Peyer's patch (tissue), 4 donors: Measurements from ENCODE around the gene UTRN. TPM values are rescaled to one million over a fixed set of nuclear protein-coding genes. Genes with fewer than 3 reads are reported as not detected.
A peak's percentile ranks its signal among the peaks of the same experiment; 100 is the strongest.

ENCODE experiments used
- DNase-seq, 3 donors: peaks; one replicate each; pipeline ENCODE4 v3.0.0-alpha.2; 2017 to 2019
- H3K27ac ChIP-seq, 4 donors: fragments of 200-600 bp; sonication (generic); one replicate each; pipeline ENCODE4 v1.5.1; 2016 to 2019
- H3K27me3 ChIP-seq, 2 donors: fragments of 200-600 bp; sonication (generic); one replicate each; pipeline ENCODE4 v1.5.1; 2019
- H3K36me3 ChIP-seq, 3 donors: fragments of 200-600 bp; sonication (generic); one replicate each; pipeline ENCODE4 v1.5.1; 2016 to 2019
- H3K4me1 ChIP-seq, 4 donors: fragments of 200-600 bp; sonication (generic); one replicate each; pipeline ENCODE4 v1.5.1; 2016 to 2019
- H3K4me3 ChIP-seq, 4 donors: fragments of 200-600 bp; sonication (generic); 1 replicate in 3 of 4; 2 replicates in 1 of 4; pipeline ENCODE4 v1.5.1; 2016 to 2019; ENCODE audit warnings: mild to moderate bottlenecking in 1 of 4
- H3K9me3 ChIP-seq, 4 donors: fragments of 200-600 bp; sonication (generic); one replicate each; pipeline ENCODE4 v1.5.1; 2016 to 2019; ENCODE audit warnings: mild to moderate bottlenecking in 1 of 4
- POLR2A ChIP-seq, 2 donors: fragments of 450-650 bp; IDR thresholded peaks; one replicate each; pipeline ENCODE4 v1.5.1; 2017; ENCODE audit warnings: antibody characterized with exemption in 2 of 2, mild to moderate bottlenecking in 2 of 2, moderate library complexity in 2 of 2
- total RNA-seq, 4 donors: library from RNA; depleted of rRNA; stranded (reverse); fragments of >200 nt; gene quantifications; one replicate each; pipeline ENCODE4 v1.1.0, GENCODE V29; 2016
- TF ChIP-seq, protein P1 (sequence below), 6 experiments: fragments of 450-650 bp in 4 of 6; fragments of 200-600 bp in 2 of 6; sonication (generic) in 1 of 6; IDR thresholded peaks; one replicate each; pipeline ENCODE4 v1.5.1; 2017 to 2019; ENCODE audit warnings: antibody characterized with exemption in 6 of 6, mild to moderate bottlenecking in 3 of 6, moderate library complexity in 1 of 6

UTRN gene
- total RNA-seq, 4 donors from 2014 or later, result 61.1 to 579 (median 115) TPM

GRCh38 chr6:144294016-144294415 lies 8.9 kb downstream of the UTRN start:
- H3K4me3 ChIP-seq, result no peak overlapping the region
- no peaks in the 10 kb centered on the region for H3K27me3 ChIP-seq
- TF ChIP-seq, protein P1, sequence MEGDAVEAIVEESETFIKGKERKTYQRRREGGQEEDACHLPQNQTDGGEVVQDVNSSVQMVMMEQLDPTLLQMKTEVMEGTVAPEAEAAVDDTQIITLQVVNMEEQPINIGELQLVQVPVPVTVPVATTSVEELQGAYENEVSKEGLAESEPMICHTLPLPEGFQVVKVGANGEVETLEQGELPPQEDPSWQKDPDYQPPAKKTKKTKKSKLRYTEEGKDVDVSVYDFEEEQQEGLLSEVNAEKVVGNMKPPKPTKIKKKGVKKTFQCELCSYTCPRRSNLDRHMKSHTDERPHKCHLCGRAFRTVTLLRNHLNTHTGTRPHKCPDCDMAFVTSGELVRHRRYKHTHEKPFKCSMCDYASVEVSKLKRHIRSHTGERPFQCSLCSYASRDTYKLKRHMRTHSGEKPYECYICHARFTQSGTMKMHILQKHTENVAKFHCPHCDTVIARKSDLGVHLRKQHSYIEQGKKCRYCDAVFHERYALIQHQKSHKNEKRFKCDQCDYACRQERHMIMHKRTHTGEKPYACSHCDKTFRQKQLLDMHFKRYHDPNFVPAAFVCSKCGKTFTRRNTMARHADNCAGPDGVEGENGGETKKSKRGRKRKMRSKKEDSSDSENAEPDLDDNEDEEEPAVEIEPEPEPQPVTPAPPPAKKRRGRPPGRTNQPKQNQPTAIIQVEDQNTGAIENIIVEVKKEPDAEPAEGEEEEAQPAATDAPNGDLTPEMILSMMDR (IDR thresholded peaks at IDR 0.05), result no peak
- no peak for TF ChIP-seq POLR2A (IDR thresholded peaks at IDR 0.05)
- no peak overlapping the region for H3K27ac ChIP-seq
- DNase-seq, result no peak
- H3K4me1 ChIP-seq, result peaks cover 0 to 17% (median 0%) of the 10 kb centered on the region in 4 donors
- H3K36me3 ChIP-seq, result no peaks in the 10 kb centered on the region
- H3K9me3 ChIP-seq, result no peaks in the 10 kb centered on the region

DNA sequence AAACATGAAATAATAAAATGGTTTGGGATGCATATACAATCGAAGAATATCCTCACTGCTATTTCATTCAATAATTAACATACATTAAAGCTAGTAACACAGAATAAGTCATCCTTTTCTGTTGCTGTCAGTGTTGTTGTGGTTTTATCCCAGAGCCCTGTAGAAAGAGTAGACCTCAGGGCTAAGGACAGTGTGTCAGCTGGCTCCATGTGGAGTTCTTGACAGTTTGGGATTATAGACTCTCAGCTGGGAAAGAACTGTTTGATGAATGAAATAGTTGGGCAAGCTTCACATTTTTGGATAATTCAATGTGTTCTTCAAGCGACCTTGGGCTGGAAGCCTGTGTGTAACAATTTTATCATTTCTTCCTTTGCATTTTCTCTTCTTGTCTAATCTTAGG lies 10.1 kb downstream of the UTRN start:
- Histone ChIP-seq H3K27me3 (no peaks in the 10 kb centered on the region), H3K4me3 (no peak overlapping the region), H3K27ac (no peak overlapping the region), H3K4me1 (peaks cover 0 to 17% (median 0%) of the 10 kb centered on the region in 4 donors), H3K36me3 (no peaks in the 10 kb centered on the region), H3K9me3 (no peaks in the 10 kb centered on the region)
- DNase-seq, result no peak
- TF ChIP-seq, protein P1 (IDR thresholded peaks at IDR 0.05), result no peak
- no peak for TF ChIP-seq POLR2A (IDR thresholded peaks at IDR 0.05)

DNA sequence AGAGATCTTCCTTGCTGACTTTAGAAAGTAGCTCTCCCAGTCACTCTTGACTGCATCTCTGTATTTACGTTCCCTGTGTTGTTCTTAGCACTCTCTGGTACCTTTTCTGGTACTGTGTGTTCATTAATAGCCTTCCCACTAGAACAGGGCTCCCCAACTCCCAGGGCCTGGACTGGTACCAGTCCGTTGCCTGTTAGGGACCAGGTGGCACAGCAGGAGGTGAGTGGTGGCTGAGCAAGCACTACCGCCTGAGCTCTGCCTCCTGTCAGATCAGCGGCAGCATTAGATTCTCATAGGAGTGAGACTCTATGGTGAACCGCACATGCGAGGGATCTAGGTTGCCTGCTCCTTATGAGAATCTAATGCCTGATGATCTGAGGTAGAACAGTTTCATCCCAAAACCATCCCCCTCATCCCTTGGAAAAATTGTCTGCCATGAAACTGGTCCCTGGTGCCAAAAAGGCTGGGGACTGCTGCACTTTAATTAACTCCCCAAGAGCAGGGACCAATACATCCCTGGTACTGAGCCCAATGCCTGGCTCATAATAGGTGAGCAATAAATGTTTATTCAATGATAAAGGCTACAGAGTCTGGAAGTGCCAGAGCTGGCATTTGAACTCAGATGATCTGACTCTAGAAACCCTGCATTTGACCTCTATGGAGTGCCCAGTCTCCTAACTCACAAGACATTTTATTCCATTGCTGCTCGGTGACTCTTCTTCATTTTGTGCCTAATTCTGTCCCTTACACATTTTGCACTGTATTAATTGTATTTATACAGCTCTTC lies 11.0 kb downstream of the UTRN start:
- H3K4me1 ChIP-seq, result peaks cover 0 to 17% (median 0%) of the 10 kb centered on the region in 4 donors

DNA sequence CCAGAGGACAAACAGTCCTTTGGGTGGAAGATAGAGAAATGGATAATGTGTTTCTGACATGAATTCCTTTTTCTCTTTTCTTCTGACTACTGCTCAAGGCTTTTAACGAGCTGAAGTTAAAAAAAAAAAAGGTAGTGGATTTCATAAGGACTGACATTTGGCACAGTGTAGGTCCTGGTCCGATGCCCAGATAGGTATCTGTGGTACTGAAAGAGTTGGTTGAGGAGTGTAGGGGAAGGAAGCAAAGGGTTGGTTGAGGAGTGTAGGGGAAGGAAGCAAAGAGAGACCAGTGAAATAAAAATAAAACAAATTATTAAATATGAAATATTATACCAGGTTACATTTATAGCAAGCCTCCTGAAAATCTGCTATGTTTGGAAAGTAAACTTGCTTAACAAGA lies 11.8 kb downstream of the UTRN start:
- H3K36me3 ChIP-seq, result no peaks in the 10 kb centered on the region
- no peaks in the 10 kb centered on the region for H3K27me3 ChIP-seq
- no peak for TF ChIP-seq POLR2A (IDR thresholded peaks at IDR 0.05)
- TF ChIP-seq, protein P1 (IDR thresholded peaks at IDR 0.05), result no peak
- DNase-seq, result no peak
- no peak overlapping the region for H3K4me3 ChIP-seq
- no peaks in the 10 kb centered on the region for H3K9me3 ChIP-seq
- H3K27ac ChIP-seq, result peak overlapping the region in 1 of 4 donors; percentile 35
- H3K4me1 ChIP-seq, result peaks cover 0 to 17% (median 0%) of the 10 kb centered on the region in 4 donors

More for the DNA sequence above, 11.0 kb downstream of the UTRN start:
- DNase-seq, result no peak
- Histone ChIP-seq H3K36me3 (no peaks in the 10 kb centered on the region), H3K27me3 (no peaks in the 10 kb centered on the region), H3K4me3 (no peak overlapping the region), H3K27ac (no peak overlapping the region), H3K9me3 (no peaks in the 10 kb centered on the region)
- no peak for TF ChIP-seq POLR2A (IDR thresholded peaks at IDR 0.05)
- TF ChIP-seq, protein P1 (IDR thresholded peaks at IDR 0.05), result no peak

- no peak for DNase-seq
- H3K27ac ChIP-seq, result peak overlapping the region in 2 of 4 donors; percentile 35 to 55
- H3K4me3 ChIP-seq, result peak overlapping the region in 2 of 4 donors; percentile 9 to 17
- H3K27me3 ChIP-seq, result no peaks in the 10 kb centered on the region
- H3K4me1 ChIP-seq, result peaks cover 0 to 17% (median 0%) of the 10 kb centered on the region in 4 donors
- TF ChIP-seq POLR2A (IDR thresholded peaks at IDR 0.05), result no peak
- TF ChIP-seq, protein P1 (IDR thresholded peaks at IDR 0.05), result no peak
- no peaks in the 10 kb centered on the region for H3K9me3 ChIP-seq
- H3K36me3 ChIP-seq, result no peaks in the 10 kb centered on the region
These were observed 12.5 kb downstream of the UTRN start for GRCh38 chr6:144297511-144298100.
